Pulmonary artery endothelial cell (primary cell): ENCODE results near the gene CLEC3B. TPM values are rescaled to one million over a fixed set of nuclear protein-coding genes. Genes with fewer than 3 reads are reported as not detected.

ENCODE experiments used
- DNase-seq: peaks from one replicate; pipeline ENCODE4 v3.0.0-alpha.2; 2011; ENCODE audit warnings: low read depth, low spot score
- total RNA-seq: library from RNA; depleted of rRNA; stranded (reverse); fragments of >200 nt; gene quantifications from 2 replicates; pipeline ENCODE4 v1.2.3, GENCODE V29; 2014

CLEC3B gene
- total RNA-seq, 1 donor from 2014 or later = 0.26 TPM

GRCh38 chr3:45003406-45003805 is 22.7 kb upstream of the CLEC3B start:
- DNase-seq = no peak

GRCh38 chr3:45003859-45004258 is 22.2 kb upstream of the CLEC3B start:
- DNase-seq = no peak

- no peak for DNase-seq
These were observed 19.0 kb upstream of the CLEC3B start for GRCh38 chr3:45007091-45007490.

GRCh38 chr3:45008117-45008516 is 18.0 kb upstream of the CLEC3B start:
- no peak for DNase-seq

GRCh38 chr3:45009868-45010267 is 16.2 kb upstream of the CLEC3B start:
- DNase-seq = no peak

GRCh38 chr3:45010811-45011333 is 15.2 kb upstream of the CLEC3B start:
- no peak for DNase-seq

- peak; percentile 82 for DNase-seq
These were observed 14.2 kb upstream of the CLEC3B start for GRCh38 chr3:45011756-45012508.

- DNase-seq = no peak
These were observed 13.5 kb upstream of the CLEC3B start for GRCh38 chr3:45012577-45012976.

- no peak for DNase-seq
These were observed 9.2 kb upstream of the CLEC3B start for GRCh38 chr3:45016916-45017315.

- no peak for DNase-seq
These were observed 8.3 kb upstream of the CLEC3B start for GRCh38 chr3:45017821-45018220.

GRCh38 chr3:45020534-45020933 is 5.6 kb upstream of the CLEC3B start:
- DNase-seq = no peak

- DNase-seq = no peak
These were observed 4.4 kb upstream of the CLEC3B start for GRCh38 chr3:45021524-45022297.

- no peak for DNase-seq
These were observed 2.4 kb upstream of the CLEC3B start for GRCh38 chr3:45023675-45024074.

GRCh38 chr3:45024542-45025255 is 1.4 kb upstream of the CLEC3B start:
- no peak for DNase-seq

- no peak for DNase-seq
These were observed 854 bp downstream of the CLEC3B start for GRCh38 chr3:45026957-45027356.

GRCh38 chr3:45027441-45027840 is 1.3 kb downstream of the CLEC3B start:
- no peak for DNase-seq

GRCh38 chr3:45029216-45029615 is 3.1 kb downstream of the CLEC3B start:
- DNase-seq = no peak

GRCh38 chr3:45029661-45030060 is 3.6 kb downstream of the CLEC3B start:
- DNase-seq = no peak

- no peak for DNase-seq
These were observed 5.4 kb downstream of the CLEC3B start for GRCh38 chr3:45031531-45031930.

GRCh38 chr3:45032113-45032512 is 6.0 kb downstream of the CLEC3B start:
- no peak for DNase-seq

- no peak for DNase-seq
These were observed 7.7 kb downstream of the CLEC3B start for GRCh38 chr3:45033791-45034190.
